ENCODE results near the gene APBA2.
"Not testable (repeated sequence)": the region's sequence is repeated elsewhere in the genome, so short reads cannot be mapped to it uniquely, and the experiment has no call there.

Gene APBA2

GRCh38 chr15:29014493-29014892 is 128.7 kb downstream of the APBA2 start:
- DNase-seq, result no peak

- no peak for DNase-seq
Measured at GRCh38 chr15:29016518-29016917, 130.7 kb downstream of the APBA2 start.

GRCh38 chr15:29018120-29018805 is 132.5 kb downstream of the APBA2 start:
- no peak for DNase-seq

- peak; percentile 16 for DNase-seq
Measured at GRCh38 chr15:29018995-29019976, 133.5 kb downstream of the APBA2 start.

- no peak for DNase-seq
Measured at GRCh38 chr15:29021857-29022256, 136.1 kb downstream of the APBA2 start.

GRCh38 chr15:29024662-29025061 is 138.9 kb downstream of the APBA2 start:
- DNase-seq, result no peak

- DNase-seq, result not testable (repeated sequence)
Measured at GRCh38 chr15:29025411-29025810, 139.6 kb downstream of the APBA2 start.

GRCh38 chr15:29028158-29028557 is 142.4 kb downstream of the APBA2 start:
- DNase-seq, result not testable (repeated sequence)

GRCh38 chr15:29029651-29030195 is 143.9 kb downstream of the APBA2 start:
- DNase-seq, result no peak

GRCh38 chr15:29031502-29032228 is 145.9 kb downstream of the APBA2 start:
- DNase-seq, result no peak

GRCh38 chr15:29032229-29032625 is 146.5 kb downstream of the APBA2 start:
- DNase-seq, result no peak

- no peak for DNase-seq
Measured at GRCh38 chr15:29032751-29033150, 147.0 kb downstream of the APBA2 start.

- DNase-seq, result no peak
Measured at GRCh38 chr15:29034151-29034550, 148.4 kb downstream of the APBA2 start.

- no peak for DNase-seq
Measured at GRCh38 chr15:29034593-29035335, 149.0 kb downstream of the APBA2 start.

GRCh38 chr15:29035336-29036285 is 149.8 kb downstream of the APBA2 start:
- no peak for DNase-seq

- peak; percentile 27 for DNase-seq
Measured at GRCh38 chr15:29037997-29038705, 152.4 kb downstream of the APBA2 start.

GRCh38 chr15:29039466-29040369 is 153.9 kb downstream of the APBA2 start:
- peak; percentile 15 for DNase-seq

- DNase-seq, result no peak
Measured at GRCh38 chr15:29040370-29040751, 154.6 kb downstream of the APBA2 start.

Measured in hematopoietic multipotent progenitor cell treated with erythropoietin and hydrocortisone succinate and interleukin-3 and kit ligand, for 6 days (in vitro differentiated cells).